GM12891 (cell line): Measurements from ENCODE around the gene RPUSD2.

Experiments used
- DNase-seq: peaks from one replicate; pipeline ENCODE4 v3.0.0; 2011; ENCODE audit warnings: low spot score; ENCODE audit not compliant: insufficient read length
- FAIRE-seq: peaks from 2 replicates; lab custom pipeline; 2011; peaks lifted over from hg19 to GRCh38; lab: Jason Lieb, UNC
- PAX5 ChIP-seq: IDR thresholded peaks from 2 replicates; pipeline ENCODE4 v1.6.1; 2011; ENCODE audit warnings: low read length, moderate library complexity, mild to moderate bottlenecking; ENCODE audit not compliant: insufficient read depth, severe bottlenecking
- POLR2A ChIP-seq: IDR thresholded peaks from 2 replicates; pipeline ENCODE4 v1.6.1; 2011; ENCODE audit warnings: low read depth, low read length, control low read depth
- POLR2AphosphoS5 ChIP-seq: IDR thresholded peaks from 2 replicates; pipeline ENCODE4 v1.6.1; 2011; ENCODE audit warnings: low read depth, low read length, control low read depth
- POU2F2 ChIP-seq: IDR thresholded peaks from 2 replicates; pipeline ENCODE4 v1.6.1; 2011; ENCODE audit warnings: low read depth, mild to moderate bottlenecking, control low read depth, low read length, moderate library complexity
- SPI1 ChIP-seq: IDR thresholded peaks from 2 replicates; pipeline ENCODE4 v1.6.1; 2011; ENCODE audit warnings: low read depth, low read length, control low read depth
- TAF1 ChIP-seq: IDR thresholded peaks from 2 replicates; pipeline ENCODE4 v1.6.1; 2011; ENCODE audit warnings: low read depth, low read length, control low read depth

RPUSD2 gene

GRCh38 chr15:40543631-40544294 is 25.3 kb upstream of the RPUSD2 start:
- peak; percentile 91 for FAIRE-seq
- TF ChIP-seq SPI1 (peak; percentile 97), POU2F2 (no peak)
- no peak for DNase-seq

GRCh38 chr15:40545457-40545856 is 23.6 kb upstream of the RPUSD2 start:
- no peak for TF ChIP-seq SPI1
- TF ChIP-seq POU2F2 = no peak
- no peak for TF ChIP-seq TAF1
- TF ChIP-seq PAX5 = no peak
- no peak for TF ChIP-seq POLR2A
- TF ChIP-seq POLR2AphosphoS5 = no peak
- DNase-seq (no peak), FAIRE-seq (peak; percentile 23)

GRCh38 chr15:40548610-40549009 is 20.5 kb upstream of the RPUSD2 start:
- no peak for DNase-seq
- peak; percentile 41 for FAIRE-seq
- TF ChIP-seq TAF1 = no peak
- TF ChIP-seq POLR2AphosphoS5 = no peak
- TF ChIP-seq SPI1 = no peak
- TF ChIP-seq POLR2A = no peak
- TF ChIP-seq POU2F2 = no peak

GRCh38 chr15:40549894-40550293 is 19.2 kb upstream of the RPUSD2 start:
- TF ChIP-seq PAX5 (no peak), POLR2AphosphoS5 (no peak), POU2F2 (no peak), TAF1 (no peak)
- no peak for DNase-seq
- peak; percentile 43 for FAIRE-seq

- FAIRE-seq = peak; percentile 91
- peak; percentile 53 for DNase-seq
- TF ChIP-seq POLR2AphosphoS5 (no peak), PAX5 (no peak), TAF1 (no peak), SPI1 (peak; percentile 99), POU2F2 (peak; percentile 54; the same call in 1 of the 2 replicates)
Observed at GRCh38 chr15:40550341-40551037, 18.6 kb upstream of the RPUSD2 start.

- no peak for DNase-seq
- no peak for FAIRE-seq
- TF ChIP-seq POU2F2 (no peak), PAX5 (no peak), POLR2A (no peak), SPI1 (no peak), POLR2AphosphoS5 (no peak), TAF1 (no peak)
Observed at GRCh38 chr15:40554161-40554525, 15.0 kb upstream of the RPUSD2 start.

- no peak for DNase-seq
- no peak for TF ChIP-seq PAX5
- TF ChIP-seq TAF1 = no peak
- TF ChIP-seq POLR2A = no peak
- no peak for TF ChIP-seq SPI1
- no peak for TF ChIP-seq POLR2AphosphoS5
- no peak for TF ChIP-seq POU2F2
- FAIRE-seq = no peak
Observed at GRCh38 chr15:40555876-40556275, 13.2 kb upstream of the RPUSD2 start.

- peak; percentile 69 for FAIRE-seq
- no peak for TF ChIP-seq POLR2A
- TF ChIP-seq POU2F2 = no peak
- no peak for TF ChIP-seq SPI1
- TF ChIP-seq POLR2AphosphoS5 = no peak
- no peak for TF ChIP-seq PAX5
- TF ChIP-seq TAF1 = no peak
Observed at GRCh38 chr15:40558952-40559742, 10.0 kb upstream of the RPUSD2 start.

GRCh38 chr15:40562691-40563090 is 6.4 kb upstream of the RPUSD2 start:
- no peak for TF ChIP-seq POU2F2
- no peak for TF ChIP-seq POLR2AphosphoS5
- TF ChIP-seq TAF1 = no peak
- TF ChIP-seq SPI1 = no peak
- TF ChIP-seq POLR2A = no peak
- no peak for TF ChIP-seq PAX5
- FAIRE-seq (no peak), DNase-seq (no peak)

More at GRCh38 chr15:40558952-40559742, 10.0 kb upstream of the RPUSD2 start:
- no peak for DNase-seq

- TF ChIP-seq SPI1 = no peak
- TF ChIP-seq POU2F2 = no peak
- no peak for TF ChIP-seq POLR2A
- no peak for TF ChIP-seq TAF1
- TF ChIP-seq PAX5 = no peak
- TF ChIP-seq POLR2AphosphoS5 = no peak
- no peak for FAIRE-seq
- DNase-seq = no peak
Observed at GRCh38 chr15:40563426-40563825, 5.7 kb upstream of the RPUSD2 start.
